ENCODE measurements around the gene CMTM8.
A peak's percentile ranks its signal among the peaks of the same experiment; 100 is the strongest.
"Not testable (repeated sequence)": the region's sequence is repeated elsewhere in the genome, so short reads cannot be mapped to it uniquely, and the experiment has no call there.

The CMTM8 gene

DNA sequence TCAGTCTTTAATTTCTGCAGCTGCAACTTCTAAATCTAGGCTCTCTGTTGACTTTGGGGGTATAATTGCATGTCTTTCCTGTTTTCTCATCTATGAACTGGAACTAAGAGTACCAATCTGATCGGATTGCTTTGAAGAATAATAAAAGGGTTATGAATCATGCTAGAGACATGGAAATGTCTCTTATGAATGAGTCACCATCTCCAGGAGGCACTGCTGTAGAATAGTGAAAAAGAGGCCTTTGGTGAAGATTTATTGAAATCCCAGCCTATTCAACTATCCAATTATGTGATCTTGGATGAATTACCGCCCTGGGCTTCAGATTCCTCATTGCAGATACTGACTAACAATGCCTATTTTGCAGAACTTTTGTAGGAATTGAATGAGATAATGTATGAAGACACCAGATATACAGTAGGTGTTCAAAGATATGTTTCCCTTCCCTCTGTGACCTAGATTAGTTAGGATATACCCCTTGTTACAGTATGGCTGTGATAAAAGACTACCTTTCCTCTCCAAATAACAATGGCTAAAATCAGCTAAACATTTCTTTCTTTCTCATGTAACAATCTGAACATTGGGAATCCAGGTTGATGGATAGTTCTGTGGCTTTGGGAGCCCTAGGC, 11.5 kb upstream of the CMTM8 start:
- 96 to 98% methylated on average over 2 of the region's 2 CpGs for WGBS, 2 experiments

DNA sequence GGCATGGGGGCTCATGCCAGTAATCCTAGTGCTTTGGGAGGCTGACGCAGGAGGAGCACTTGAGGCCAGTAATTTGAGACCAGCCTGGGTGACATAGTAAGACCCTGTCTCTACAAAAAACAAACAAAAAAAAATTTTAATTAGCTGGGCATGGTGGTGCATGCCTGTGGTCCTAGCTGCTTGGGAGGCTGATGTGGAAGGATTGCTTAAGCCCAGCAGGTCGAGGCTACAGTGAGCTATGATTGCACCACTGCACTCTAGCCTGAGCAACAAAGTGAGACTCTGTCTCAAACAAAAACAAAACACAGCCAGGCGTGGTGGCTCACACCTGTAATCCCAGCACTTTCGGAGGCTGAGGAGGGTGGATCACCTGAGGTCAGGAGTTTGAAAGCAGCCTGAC, 9.7 kb upstream of the CMTM8 start:
- H3K36me3 ChIP-seq (ENCODE audit: control insufficient read depth, insufficient read depth, low read length); H3K4me1 ChIP-seq (ENCODE audit: control insufficient read depth, insufficient read depth, low read length); H3K27me3 ChIP-seq (ENCODE audit: control insufficient read depth, insufficient read depth, low read length, poor library complexity, severe bottlenecking); H3K27ac ChIP-seq (ENCODE audit: insufficient read depth, low read depth, low read length, poor library complexity, severe bottlenecking); H3K4me3 ChIP-seq (ENCODE audit: insufficient read depth, low read depth, low read length); H3K9me3 ChIP-seq (ENCODE audit: control insufficient read depth, low read length): not testable (repeated sequence)
- WGBS, 2 experiments, result 93% methylated on average over 4 of the region's 4 CpGs

More for the DNA sequence above, 11.5 kb upstream of the CMTM8 start:
- peaks cover 4% of the 10 kb centered on the region for H3K4me1 ChIP-seq (ENCODE audit: control insufficient read depth, insufficient read depth, low read length)
- no peak overlapping the region for H3K4me3 ChIP-seq (ENCODE audit: insufficient read depth, low read depth, low read length)
- no peaks in the 10 kb centered on the region for H3K36me3 ChIP-seq (ENCODE audit: control insufficient read depth, insufficient read depth, low read length)
- H3K9me3 ChIP-seq (ENCODE audit: control insufficient read depth, low read length), result no peaks in the 10 kb centered on the region
- no peak overlapping the region for H3K27ac ChIP-seq (ENCODE audit: insufficient read depth, low read depth, low read length, poor library complexity, severe bottlenecking)
- H3K27me3 ChIP-seq (ENCODE audit: control insufficient read depth, insufficient read depth, low read length, poor library complexity, severe bottlenecking), result no peaks in the 10 kb centered on the region

DNA sequence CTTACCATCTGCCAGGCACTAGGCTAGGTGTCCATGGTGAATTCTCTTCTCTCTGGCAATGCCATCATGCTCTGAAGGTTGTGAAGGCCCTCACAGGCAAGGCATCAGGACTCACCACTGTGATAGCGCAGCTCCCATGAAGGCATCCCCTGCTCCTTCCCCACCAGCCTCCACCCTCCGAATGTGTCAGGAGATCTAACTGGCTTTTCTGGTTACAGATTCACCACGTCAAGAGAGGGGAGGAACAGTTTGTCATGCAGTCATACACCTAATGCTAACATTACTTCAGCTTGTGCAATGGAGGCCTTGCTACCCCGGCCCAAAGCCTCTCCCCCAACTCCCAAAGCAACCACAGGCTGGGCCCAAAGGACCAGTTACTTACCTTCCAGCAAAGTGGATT, 8.9 kb upstream of the CMTM8 start:
- Histone ChIP-seq H3K27ac (ENCODE audit: insufficient read depth, low read depth, low read length, poor library complexity, severe bottlenecking) (no peak overlapping the region), H3K4me3 (ENCODE audit: insufficient read depth, low read depth, low read length) (no peak overlapping the region), H3K9me3 (ENCODE audit: control insufficient read depth, low read length) (no peaks in the 10 kb centered on the region), H3K4me1 (ENCODE audit: control insufficient read depth, insufficient read depth, low read length) (no peaks in the 10 kb centered on the region), H3K36me3 (ENCODE audit: control insufficient read depth, insufficient read depth, low read length) (no peaks in the 10 kb centered on the region), H3K27me3 (ENCODE audit: control insufficient read depth, insufficient read depth, low read length, poor library complexity, severe bottlenecking) (no peaks in the 10 kb centered on the region)
- WGBS, 2 experiments, result 92 to 94% methylated on average over 4 of the region's 4 CpGs

DNA sequence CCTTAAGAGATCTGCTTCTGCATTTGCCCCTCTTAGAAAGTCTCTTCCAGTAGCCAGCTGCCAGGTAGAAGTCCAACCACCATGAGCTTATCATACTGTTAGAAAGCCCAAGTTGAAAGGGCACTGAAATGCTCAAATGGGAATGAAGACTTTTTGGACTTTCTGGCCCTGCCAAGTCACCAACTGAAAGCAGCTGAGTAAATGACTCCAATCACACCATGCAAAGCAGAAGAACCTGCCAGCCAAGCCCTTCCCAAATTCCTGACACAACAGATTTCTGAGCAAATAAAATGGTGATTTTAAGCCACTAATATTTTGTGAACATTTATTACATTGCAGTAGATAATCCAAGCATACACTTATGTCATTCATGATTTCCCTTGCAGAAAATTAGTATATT, 2.1 kb upstream of the CMTM8 start:
- Histone ChIP-seq H3K9me3 (ENCODE audit: control insufficient read depth, low read length) (no peaks in the 10 kb centered on the region), H3K27ac (ENCODE audit: insufficient read depth, low read depth, low read length, poor library complexity, severe bottlenecking) (no peak overlapping the region), H3K27me3 (ENCODE audit: control insufficient read depth, insufficient read depth, low read length, poor library complexity, severe bottlenecking) (peaks cover 41% of the 10 kb centered on the region), H3K36me3 (ENCODE audit: control insufficient read depth, insufficient read depth, low read length) (no peaks in the 10 kb centered on the region), H3K4me3 (ENCODE audit: insufficient read depth, low read depth, low read length) (no peak overlapping the region), H3K4me1 (ENCODE audit: control insufficient read depth, insufficient read depth, low read length) (peaks cover 8% of the 10 kb centered on the region)

DNA sequence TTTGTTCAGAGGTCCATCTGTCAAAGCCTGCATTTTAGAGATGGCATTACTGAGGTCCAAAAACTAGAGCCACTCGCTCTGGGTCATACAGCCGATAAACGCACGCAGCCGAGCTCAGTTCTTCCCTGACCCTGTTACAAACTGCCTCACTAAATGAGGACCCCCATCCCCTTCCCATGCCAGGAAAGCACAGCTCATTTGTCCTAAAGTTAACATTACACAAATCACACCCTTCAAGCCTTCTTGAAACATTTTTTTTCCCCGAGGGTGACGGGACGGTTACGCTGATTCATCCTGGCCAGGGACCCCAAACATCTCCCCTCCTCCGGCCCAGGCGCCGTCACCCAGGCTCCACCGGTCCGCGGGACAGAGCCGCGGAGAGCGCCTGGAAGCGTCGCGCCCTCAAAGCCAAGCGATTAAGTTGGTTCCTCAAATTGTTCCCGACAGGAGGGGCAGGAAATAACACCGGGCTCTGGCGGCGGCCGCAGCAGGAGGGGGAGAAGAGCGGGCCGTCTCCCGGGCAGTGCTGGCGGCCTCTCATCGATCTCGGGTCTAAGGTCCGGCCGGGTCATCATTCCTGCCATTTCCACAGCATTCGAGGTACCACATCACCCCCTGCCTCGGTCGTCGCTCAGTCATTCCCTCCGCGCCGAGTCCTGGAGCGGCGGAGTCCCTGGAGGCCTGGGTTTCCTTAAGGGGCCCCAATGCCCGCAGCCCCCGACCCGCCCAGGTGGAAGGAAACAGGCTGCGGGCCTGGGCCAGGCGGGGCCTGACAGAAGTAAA, 619 bp upstream of the CMTM8 start:
- peaks cover 8% of the 10 kb centered on the region for H3K4me1 ChIP-seq (ENCODE audit: control insufficient read depth, insufficient read depth, low read length)
- no peaks in the 10 kb centered on the region for H3K36me3 ChIP-seq (ENCODE audit: control insufficient read depth, insufficient read depth, low read length)
- H3K9me3 ChIP-seq (ENCODE audit: control insufficient read depth, low read length), result no peaks in the 10 kb centered on the region
- WGBS, 2 experiments, result 4% methylated on average over 49 of the region's 49 CpGs
- H3K27me3 ChIP-seq (ENCODE audit: control insufficient read depth, insufficient read depth, low read length, poor library complexity, severe bottlenecking), result peaks cover 41% of the 10 kb centered on the region
- H3K27ac ChIP-seq (ENCODE audit: insufficient read depth, low read depth, low read length, poor library complexity, severe bottlenecking), result no peak overlapping the region
- H3K4me3 ChIP-seq (ENCODE audit: insufficient read depth, low read depth, low read length), result peak overlapping the region; percentile 68

DNA sequence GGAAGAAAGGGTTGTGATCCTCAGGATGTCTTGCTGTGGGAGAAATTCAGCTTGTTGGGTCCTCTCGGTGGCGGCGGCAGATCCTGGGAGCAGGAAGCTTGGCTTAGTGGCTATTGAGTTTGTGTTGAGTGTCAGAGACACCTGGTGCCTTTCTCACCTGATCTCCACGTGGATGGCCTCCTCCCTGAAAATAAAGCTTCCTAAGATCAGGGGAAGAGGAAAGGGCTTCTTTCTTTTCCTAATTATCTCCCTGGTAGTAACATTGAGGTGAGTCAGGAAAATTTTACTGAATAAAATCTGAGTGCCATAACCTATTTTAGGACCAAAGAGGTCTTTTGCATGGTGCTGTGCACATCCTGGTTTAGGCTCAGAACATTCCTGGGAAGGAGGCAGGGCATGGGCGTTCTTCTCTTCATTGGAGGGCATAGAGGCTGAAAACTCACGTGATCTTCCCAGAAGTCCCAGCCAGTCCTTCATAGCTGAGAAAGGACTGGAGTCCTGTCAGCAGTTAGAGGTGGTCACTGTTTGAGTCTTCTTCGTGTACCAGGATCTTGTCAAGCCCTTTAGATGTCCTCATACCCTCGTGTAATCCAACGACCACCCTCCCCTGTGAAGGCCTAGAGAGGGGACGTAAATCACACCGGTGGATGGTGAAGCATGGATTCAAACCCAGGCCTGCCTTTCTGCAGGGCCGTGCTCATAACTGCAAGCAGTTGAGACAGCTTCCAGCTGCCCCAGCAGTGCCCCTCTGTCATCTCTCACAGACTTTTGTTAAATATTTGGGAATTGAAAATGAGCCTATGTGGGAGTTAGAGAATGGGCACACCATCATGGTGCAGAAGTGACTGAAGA, 1.1 kb downstream of the CMTM8 start:
- 59 to 62% methylated on average over 12 of the region's 12 CpGs for WGBS, 2 experiments
- peaks cover 41% of the 10 kb centered on the region for H3K27me3 ChIP-seq (ENCODE audit: control insufficient read depth, insufficient read depth, low read length, poor library complexity, severe bottlenecking)
- no peaks in the 10 kb centered on the region for H3K36me3 ChIP-seq (ENCODE audit: control insufficient read depth, insufficient read depth, low read length)
- H3K4me1 ChIP-seq (ENCODE audit: control insufficient read depth, insufficient read depth, low read length), result peaks cover 8% of the 10 kb centered on the region
- peak overlapping the region; percentile 68 for H3K4me3 ChIP-seq (ENCODE audit: insufficient read depth, low read depth, low read length)
- no peak overlapping the region for H3K27ac ChIP-seq (ENCODE audit: insufficient read depth, low read depth, low read length, poor library complexity, severe bottlenecking)
- no peaks in the 10 kb centered on the region for H3K9me3 ChIP-seq (ENCODE audit: control insufficient read depth, low read length)

DNA sequence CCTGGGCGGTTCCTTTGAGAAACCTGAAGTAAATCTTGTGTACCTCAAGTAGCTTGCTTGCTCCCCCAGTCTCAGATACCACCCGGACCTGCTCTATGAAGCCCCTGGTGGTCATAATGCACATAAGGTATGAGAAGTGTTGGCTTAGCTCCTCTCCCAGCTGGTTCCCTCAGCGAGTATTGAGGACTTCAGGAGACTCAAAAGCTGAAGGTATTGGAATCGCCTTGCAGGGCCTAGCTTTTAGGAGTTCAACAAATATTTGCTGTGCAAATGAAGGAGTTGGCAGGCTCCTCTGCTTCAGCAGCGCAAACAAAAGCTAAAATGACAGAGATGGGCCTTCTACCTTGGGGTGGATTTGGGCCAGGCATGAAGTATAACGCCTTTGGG, 1.7 kb downstream of the CMTM8 start:
- Histone ChIP-seq H3K9me3 (ENCODE audit: control insufficient read depth, low read length) (no peaks in the 10 kb centered on the region), H3K4me3 (ENCODE audit: insufficient read depth, low read depth, low read length) (no peak overlapping the region), H3K4me1 (ENCODE audit: control insufficient read depth, insufficient read depth, low read length) (peaks cover 8% of the 10 kb centered on the region), H3K27ac (ENCODE audit: insufficient read depth, low read depth, low read length, poor library complexity, severe bottlenecking) (no peak overlapping the region), H3K27me3 (ENCODE audit: control insufficient read depth, insufficient read depth, low read length, poor library complexity, severe bottlenecking) (peaks cover 41% of the 10 kb centered on the region), H3K36me3 (ENCODE audit: control insufficient read depth, insufficient read depth, low read length) (no peaks in the 10 kb centered on the region)
- WGBS, 2 experiments, result 79 to 81% methylated on average over 6 of the region's 6 CpGs

DNA sequence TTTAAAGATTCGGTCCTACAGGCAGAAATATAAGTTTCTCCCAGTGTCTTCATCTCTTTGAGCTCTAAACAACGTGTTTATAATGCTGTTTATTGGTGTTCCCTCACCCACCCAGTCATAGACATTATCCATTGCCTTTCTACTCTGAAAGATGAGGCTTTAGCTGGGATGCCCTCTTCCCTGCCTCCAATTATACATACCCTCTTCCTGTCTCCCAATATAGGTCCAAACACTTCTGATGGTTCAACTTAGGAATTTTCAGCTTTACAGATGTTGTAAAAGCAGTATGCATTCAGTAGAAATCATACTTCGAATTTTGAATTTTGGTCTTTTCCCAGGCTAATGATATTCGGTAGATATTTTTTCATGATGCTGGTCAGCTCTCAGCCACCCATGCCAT, 2.6 kb downstream of the CMTM8 start:
- H3K27me3 ChIP-seq (ENCODE audit: control insufficient read depth, insufficient read depth, low read length, poor library complexity, severe bottlenecking), result peaks cover 41% of the 10 kb centered on the region
- 90 to 92% methylated on average over 4 of the region's 4 CpGs for WGBS, 2 experiments

DNA sequence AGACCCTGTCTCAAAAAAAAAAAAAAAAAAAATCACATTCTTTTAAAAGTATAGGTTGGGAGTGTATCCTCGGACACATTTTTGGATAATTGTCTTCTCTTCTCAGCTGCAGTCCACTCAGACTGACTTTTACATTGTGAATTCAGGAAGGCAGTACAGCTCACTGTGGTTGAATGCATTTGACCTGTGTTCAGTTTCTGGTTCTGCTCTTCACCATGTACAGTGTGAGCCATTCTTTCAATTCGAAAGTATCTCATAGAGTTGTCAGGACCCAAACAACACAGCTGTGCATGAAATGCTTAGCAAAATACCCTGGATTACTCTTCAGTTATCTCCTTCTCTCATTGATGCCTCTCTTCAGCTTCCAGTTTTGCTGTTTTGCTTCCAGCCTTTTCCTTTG, 5.0 kb downstream of the CMTM8 start:
- H3K27me3 ChIP-seq (ENCODE audit: control insufficient read depth, insufficient read depth, low read length, poor library complexity, severe bottlenecking), result peaks cover 19% of the 10 kb centered on the region
- no peak overlapping the region for H3K4me3 ChIP-seq (ENCODE audit: insufficient read depth, low read depth, low read length)
- H3K4me1 ChIP-seq (ENCODE audit: control insufficient read depth, insufficient read depth, low read length), result peaks cover 8% of the 10 kb centered on the region
- no peaks in the 10 kb centered on the region for H3K36me3 ChIP-seq (ENCODE audit: control insufficient read depth, insufficient read depth, low read length)
- no peak overlapping the region for H3K27ac ChIP-seq (ENCODE audit: insufficient read depth, low read depth, low read length, poor library complexity, severe bottlenecking)
- H3K9me3 ChIP-seq (ENCODE audit: control insufficient read depth, low read length), result no peaks in the 10 kb centered on the region
- 88 to 95% methylated on average over 2 of the region's 2 CpGs for WGBS, 2 experiments

More for the DNA sequence above, 2.6 kb downstream of the CMTM8 start:
- Histone ChIP-seq H3K36me3 (ENCODE audit: control insufficient read depth, insufficient read depth, low read length) (no peaks in the 10 kb centered on the region), H3K27ac (ENCODE audit: insufficient read depth, low read depth, low read length, poor library complexity, severe bottlenecking) (no peak overlapping the region), H3K4me1 (ENCODE audit: control insufficient read depth, insufficient read depth, low read length) (peaks cover 8% of the 10 kb centered on the region), H3K4me3 (ENCODE audit: insufficient read depth, low read depth, low read length) (no peak overlapping the region), H3K9me3 (ENCODE audit: control insufficient read depth, low read length) (no peaks in the 10 kb centered on the region)

DNA sequence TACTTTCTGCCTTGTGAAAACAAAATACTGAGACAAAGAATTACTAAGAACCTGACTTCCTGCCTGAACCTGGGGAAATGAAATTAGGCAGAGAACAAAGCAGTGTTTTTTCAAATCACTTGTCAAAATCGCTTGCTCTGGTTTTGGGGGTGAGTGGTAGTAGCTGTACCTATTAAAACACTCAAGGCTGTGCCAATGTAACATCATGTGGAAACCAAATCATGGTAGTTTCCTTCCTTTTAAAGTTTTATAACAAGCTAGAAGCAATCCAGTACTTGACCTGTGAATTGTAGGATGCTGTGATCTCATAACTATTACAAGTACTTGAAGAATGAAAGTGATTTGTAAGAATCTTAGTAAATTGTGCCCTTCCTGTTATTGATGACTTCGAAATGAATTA, 6.7 kb downstream of the CMTM8 start:
- H3K4me1 ChIP-seq (ENCODE audit: control insufficient read depth, insufficient read depth, low read length), result no peaks in the 10 kb centered on the region
- H3K27me3 ChIP-seq (ENCODE audit: control insufficient read depth, insufficient read depth, low read length, poor library complexity, severe bottlenecking), result peaks cover 2% of the 10 kb centered on the region
- H3K4me3 ChIP-seq (ENCODE audit: insufficient read depth, low read depth, low read length), result no peak overlapping the region
- H3K9me3 ChIP-seq (ENCODE audit: control insufficient read depth, low read length), result no peaks in the 10 kb centered on the region
- 87% methylated on average over 2 of the region's 2 CpGs; no CpG with 5 or more reads in 1 of the 2 experiments for WGBS, 2 experiments
- no peaks in the 10 kb centered on the region for H3K36me3 ChIP-seq (ENCODE audit: control insufficient read depth, insufficient read depth, low read length)
- no peak overlapping the region for H3K27ac ChIP-seq (ENCODE audit: insufficient read depth, low read depth, low read length, poor library complexity, severe bottlenecking)

All from ectodermal cell (in vitro differentiated cells).